GM18951 (cell line): ENCODE data around the gene ARFRP1.
"Not testable (repeated sequence)": the region's sequence is repeated elsewhere in the genome, so short reads cannot be mapped to it uniquely, and the experiment has no call there.

Experiments
- POLR2A ChIP-seq: IDR thresholded peaks from 4 replicates; pipeline ENCODE4 v1.6.1; 2011; ENCODE audit warnings: mild to moderate bottlenecking; ENCODE audit not compliant: insufficient read length, insufficient read depth; ENCODE audit errors: extremely low read depth
- in situ Hi-C: fragments of 300-500 bp; cut with MboI; formaldehyde crosslinking; loops from one replicate; pipeline ENCODE4 v1.12.0; 2022; ENCODE audit warnings: low sequenced_read_pairs, mixed read lengths, inconsistent platforms; ENCODE audit not compliant: unreplicated experiment

Gene ARFRP1

GRCh38 chr20:63681609-63682142, 26.1 kb downstream of the ARFRP1 start:
- in situ Hi-C loops = no loop called here
- TF ChIP-seq POLR2A = no peak

- in situ Hi-C loops = no loop called here
- TF ChIP-seq POLR2A = no peak
These were observed 26.7 kb downstream of the ARFRP1 start for GRCh38 chr20:63680857-63681608.

- in situ Hi-C loops = no loop called here
- TF ChIP-seq POLR2A = no peak
These were observed 27.3 kb downstream of the ARFRP1 start for GRCh38 chr20:63680427-63680826.

GRCh38 chr20:63679799-63680305, 27.9 kb downstream of the ARFRP1 start:
- no peak for TF ChIP-seq POLR2A
- in situ Hi-C loops = no loop called here

GRCh38 chr20:63678667-63679465, 28.9 kb downstream of the ARFRP1 start:
- TF ChIP-seq POLR2A = no peak
- in situ Hi-C loops = no loop called here

- in situ Hi-C loops = no loop called here
- TF ChIP-seq POLR2A = no peak
These were observed 29.7 kb downstream of the ARFRP1 start for GRCh38 chr20:63678071-63678470.

GRCh38 chr20:63675681-63676368, 32.0 kb downstream of the ARFRP1 start:
- in situ Hi-C loops = no loop called here
- TF ChIP-seq POLR2A = no peak

GRCh38 chr20:63673951-63674350, 33.8 kb downstream of the ARFRP1 start:
- in situ Hi-C loops = no loop called here

GRCh38 chr20:63672666-63673065, 35.1 kb downstream of the ARFRP1 start:
- no peak for TF ChIP-seq POLR2A
- in situ Hi-C loops = no loop called here

More at GRCh38 chr20:63673951-63674350, 33.8 kb downstream of the ARFRP1 start:
- TF ChIP-seq POLR2A = no peak

- in situ Hi-C loops = not testable (repeated sequence)
These were observed 36.1 kb downstream of the ARFRP1 start for GRCh38 chr20:63671695-63672094.

- in situ Hi-C loops = no loop called here
- no peak for TF ChIP-seq POLR2A
These were observed 39.4 kb downstream of the ARFRP1 start for GRCh38 chr20:63668351-63668750.

GRCh38 chr20:63667858-63668257, 39.9 kb downstream of the ARFRP1 start:
- no peak for TF ChIP-seq POLR2A
- in situ Hi-C loops = no loop called here

- in situ Hi-C loops = no loop called here
- TF ChIP-seq POLR2A = no peak
These were observed 42.1 kb downstream of the ARFRP1 start for GRCh38 chr20:63665708-63666107.
